Spleen (tissue), 7 donors: ENCODE results near the gene ADGRE1.

Source experiments
- CTCF ChIP-seq, 11 experiments: fragments of 200-600 bp in 7 of 11; fragments of 450-650 bp in 4 of 11; sonication (generic) in 4 of 11; IDR thresholded peaks in 8 of 11; conservative IDR thresholded peaks in 3 of 11; 1 replicate in 7 of 11; 2 replicates in 4 of 11; pipeline versions ENCODE4 v1.4.0 to v1.8.0; 2016 to 2021; ENCODE audit warnings: antibody characterized with exemption in 11 of 11, inconsistent platforms in 4 of 11, mild to moderate bottlenecking in 1 of 11
- POLR2A ChIP-seq, 3 donors: fragments of 450-650 bp; IDR thresholded peaks; one replicate each; pipeline ENCODE4 v1.5.1; 2017; ENCODE audit warnings: antibody characterized with exemption in 3 of 3, mild to moderate bottlenecking in 1 of 3
- donor health status: DM: no; HTN: no; CAD: no; lungs with moderate emphysema.
- donor health status: DM: no; HTN: no; CAD: no.
- donor health status: DM: no; HTN: no; CAD: no.

- TF ChIP-seq CTCF (IDR thresholded peaks at IDR 0.05 in 8 of 11, conservative IDR thresholded peaks at IDR 0.05 in 3 of 11) (no peak), POLR2A (IDR thresholded peaks at IDR 0.05) (no peak)
Measured at GRCh38 chr19:6925386-6925785, 38.0 kb downstream of the ADGRE1 start.
